ENCODE results near the gene TCF4.

Gene TCF4

GRCh38 chr18:55356815-55357214 is 231.2 kb downstream of the TCF4 start:
- H3K4me3 ChIP-seq (ENCODE audit: low read length): no peak overlapping the region
- TF ChIP-seq, protein P1, sequence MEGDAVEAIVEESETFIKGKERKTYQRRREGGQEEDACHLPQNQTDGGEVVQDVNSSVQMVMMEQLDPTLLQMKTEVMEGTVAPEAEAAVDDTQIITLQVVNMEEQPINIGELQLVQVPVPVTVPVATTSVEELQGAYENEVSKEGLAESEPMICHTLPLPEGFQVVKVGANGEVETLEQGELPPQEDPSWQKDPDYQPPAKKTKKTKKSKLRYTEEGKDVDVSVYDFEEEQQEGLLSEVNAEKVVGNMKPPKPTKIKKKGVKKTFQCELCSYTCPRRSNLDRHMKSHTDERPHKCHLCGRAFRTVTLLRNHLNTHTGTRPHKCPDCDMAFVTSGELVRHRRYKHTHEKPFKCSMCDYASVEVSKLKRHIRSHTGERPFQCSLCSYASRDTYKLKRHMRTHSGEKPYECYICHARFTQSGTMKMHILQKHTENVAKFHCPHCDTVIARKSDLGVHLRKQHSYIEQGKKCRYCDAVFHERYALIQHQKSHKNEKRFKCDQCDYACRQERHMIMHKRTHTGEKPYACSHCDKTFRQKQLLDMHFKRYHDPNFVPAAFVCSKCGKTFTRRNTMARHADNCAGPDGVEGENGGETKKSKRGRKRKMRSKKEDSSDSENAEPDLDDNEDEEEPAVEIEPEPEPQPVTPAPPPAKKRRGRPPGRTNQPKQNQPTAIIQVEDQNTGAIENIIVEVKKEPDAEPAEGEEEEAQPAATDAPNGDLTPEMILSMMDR (conservative IDR thresholded peaks at IDR 0.05; ENCODE audit: low read length): no peak
- no peak for DNase-seq (ENCODE audit: low read depth)

DNA sequence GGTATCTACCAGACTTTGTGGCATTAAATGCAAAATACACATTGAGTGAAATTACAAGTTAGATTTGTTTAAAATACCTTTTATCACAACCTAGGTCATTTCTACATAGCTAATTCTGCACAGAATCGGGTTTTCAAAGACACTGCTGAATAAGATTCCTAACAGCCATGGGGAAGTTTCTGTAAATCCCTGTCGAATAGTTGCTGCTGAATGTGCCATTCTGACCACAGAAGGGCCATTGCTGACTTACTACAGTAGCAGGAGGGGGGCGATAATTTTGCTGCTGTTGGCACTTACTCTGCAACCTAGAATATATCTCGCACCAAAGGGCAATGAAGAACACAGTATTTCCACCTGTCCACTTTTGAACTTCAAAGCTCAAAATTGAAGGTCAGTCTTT is 232.8 kb downstream of the TCF4 start:
- DNase-seq (ENCODE audit: low read depth): no peak
- TF ChIP-seq, protein P1 (conservative IDR thresholded peaks at IDR 0.05; ENCODE audit: low read length): no peak
- no peak overlapping the region for H3K4me3 ChIP-seq (ENCODE audit: low read length)

GRCh38 chr18:55354795-55355194 is 233.2 kb downstream of the TCF4 start:
- no peak overlapping the region for H3K4me3 ChIP-seq (ENCODE audit: low read length)
- DNase-seq (ENCODE audit: low read depth): peak; percentile 41
- TF ChIP-seq, protein P1 (conservative IDR thresholded peaks at IDR 0.05; ENCODE audit: low read length): no peak

DNA sequence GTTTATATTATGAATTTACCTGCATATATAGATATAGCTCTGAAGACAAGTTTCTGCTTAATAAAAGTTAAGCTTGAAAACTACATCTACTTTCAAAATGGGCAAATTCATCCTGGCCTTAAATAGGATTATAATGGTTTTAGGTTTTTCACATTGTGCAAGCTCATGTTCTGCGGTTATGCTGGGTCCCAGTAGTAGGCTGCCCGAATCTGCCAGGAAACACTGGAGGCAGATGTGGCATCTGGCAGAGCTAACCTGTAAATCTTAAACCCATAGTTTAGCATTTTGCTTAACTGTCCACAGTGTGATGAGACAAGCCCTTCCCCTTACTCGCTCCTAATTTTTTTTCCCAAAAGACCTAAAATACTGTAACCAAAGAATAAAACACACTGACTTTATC is 234.2 kb downstream of the TCF4 start:
- TF ChIP-seq, protein P1 (conservative IDR thresholded peaks at IDR 0.05; ENCODE audit: low read length): no peak
- H3K4me3 ChIP-seq (ENCODE audit: low read length): no peak overlapping the region
- DNase-seq (ENCODE audit: low read depth): peak; percentile 77

DNA sequence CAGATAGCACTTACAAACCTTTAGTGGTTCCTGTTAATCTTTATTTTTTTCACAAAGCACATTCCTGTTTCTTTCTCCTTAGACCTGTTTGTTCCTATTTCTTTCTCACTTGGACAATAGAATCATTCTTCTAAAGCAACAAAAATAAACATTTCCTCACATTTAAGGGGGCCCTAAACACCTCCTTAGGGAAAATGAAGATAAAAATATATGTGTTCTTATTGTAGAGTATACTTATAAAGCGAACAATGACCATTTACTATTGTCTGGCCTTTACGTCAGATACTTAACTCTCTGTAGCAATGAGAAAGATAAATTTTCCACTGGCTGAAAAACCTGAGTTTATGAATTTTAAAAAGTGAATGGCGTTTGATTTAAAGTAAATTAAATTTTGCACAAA is 234.6 kb downstream of the TCF4 start:
- H3K4me3 ChIP-seq (ENCODE audit: low read length): no peak overlapping the region
- no peak for DNase-seq (ENCODE audit: low read depth)
- TF ChIP-seq, protein P1 (conservative IDR thresholded peaks at IDR 0.05; ENCODE audit: low read length): no peak

- no peak for DNase-seq (ENCODE audit: low read depth)
- H3K4me3 ChIP-seq (ENCODE audit: low read length): no peak overlapping the region
Observed at GRCh38 chr18:55351980-55352714, 235.8 kb downstream of the TCF4 start.

GRCh38 chr18:55351241-55351691 is 236.7 kb downstream of the TCF4 start:
- TF ChIP-seq, protein P1 (conservative IDR thresholded peaks at IDR 0.05; ENCODE audit: low read length): no peak
- no peak overlapping the region for H3K4me3 ChIP-seq (ENCODE audit: low read length)
- DNase-seq (ENCODE audit: low read depth): peak; percentile 28

More at GRCh38 chr18:55351980-55352714, 235.8 kb downstream of the TCF4 start:
- TF ChIP-seq, protein P1 (conservative IDR thresholded peaks at IDR 0.05; ENCODE audit: low read length): no peak

Data from AG10803 (cell line).